Measurements from ENCODE around the gene YJEFN3.

DNA sequence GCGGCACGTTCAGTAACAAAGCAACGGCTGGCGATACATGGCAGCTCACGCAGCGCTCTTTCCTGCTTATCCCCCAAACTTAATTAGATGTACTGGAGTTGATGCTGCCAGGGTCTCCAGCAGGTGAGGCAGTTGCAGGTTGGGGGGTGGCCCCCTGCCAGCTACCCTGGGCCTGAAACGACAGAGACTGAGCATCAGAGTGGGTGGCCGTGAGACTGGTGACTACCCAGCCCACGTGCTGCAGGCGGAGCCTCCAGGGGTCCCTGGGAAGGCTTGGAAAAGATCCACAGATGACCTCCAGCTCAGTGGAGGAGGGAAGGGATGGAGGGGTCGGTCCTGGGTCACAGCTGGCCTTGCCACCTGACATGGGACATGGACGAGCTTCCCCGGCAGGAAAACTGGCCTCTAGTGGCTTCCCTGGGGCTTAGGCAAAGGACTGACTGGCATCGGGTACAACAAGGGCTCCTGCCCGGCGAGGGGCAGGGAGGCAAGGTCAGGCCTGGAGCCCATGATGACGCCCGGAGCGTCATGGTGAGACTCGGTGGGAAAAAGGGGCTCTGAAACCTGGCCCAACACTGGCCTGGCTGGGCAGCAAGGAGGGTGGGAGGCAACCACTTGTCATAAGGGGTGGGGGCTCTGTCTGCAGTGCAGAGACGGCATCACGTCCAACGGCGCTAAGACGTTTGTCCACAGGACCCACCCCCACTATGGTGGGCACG, 33.4 kb downstream of the YJEFN3 start:
- TF ChIP-seq, protein P1, sequence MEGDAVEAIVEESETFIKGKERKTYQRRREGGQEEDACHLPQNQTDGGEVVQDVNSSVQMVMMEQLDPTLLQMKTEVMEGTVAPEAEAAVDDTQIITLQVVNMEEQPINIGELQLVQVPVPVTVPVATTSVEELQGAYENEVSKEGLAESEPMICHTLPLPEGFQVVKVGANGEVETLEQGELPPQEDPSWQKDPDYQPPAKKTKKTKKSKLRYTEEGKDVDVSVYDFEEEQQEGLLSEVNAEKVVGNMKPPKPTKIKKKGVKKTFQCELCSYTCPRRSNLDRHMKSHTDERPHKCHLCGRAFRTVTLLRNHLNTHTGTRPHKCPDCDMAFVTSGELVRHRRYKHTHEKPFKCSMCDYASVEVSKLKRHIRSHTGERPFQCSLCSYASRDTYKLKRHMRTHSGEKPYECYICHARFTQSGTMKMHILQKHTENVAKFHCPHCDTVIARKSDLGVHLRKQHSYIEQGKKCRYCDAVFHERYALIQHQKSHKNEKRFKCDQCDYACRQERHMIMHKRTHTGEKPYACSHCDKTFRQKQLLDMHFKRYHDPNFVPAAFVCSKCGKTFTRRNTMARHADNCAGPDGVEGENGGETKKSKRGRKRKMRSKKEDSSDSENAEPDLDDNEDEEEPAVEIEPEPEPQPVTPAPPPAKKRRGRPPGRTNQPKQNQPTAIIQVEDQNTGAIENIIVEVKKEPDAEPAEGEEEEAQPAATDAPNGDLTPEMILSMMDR (IDR thresholded peaks at IDR 0.05): no peak
- no peak for TF ChIP-seq POLR2AphosphoS5 (IDR thresholded peaks at IDR 0.05)

All from prostate gland (tissue), 2 donors.